Gastrocnemius medialis (tissue), 4 donors: ENCODE data around the gene FAM217B. TPM values are rescaled to one million over a fixed set of nuclear protein-coding genes. Genes with fewer than 3 reads are reported as not detected.

Experiments
- ATAC-seq, 2 donors: fragments of 150-250 bp; one replicate each; pipeline ENCODE4 v1.9.1; 2016
- DNase-seq, 2 donors: peaks; one replicate each; pipeline ENCODE4 v3.0.0-alpha.2; 2019
- H3K27ac ChIP-seq, 4 donors: fragments of 200-600 bp; sonication (generic); 1 replicate in 1 of 4; 2 replicates in 3 of 4; pipeline ENCODE4 v1.5.1; 2016 to 2018; ENCODE audit warnings: mild to moderate bottlenecking in 2 of 4, moderate library complexity in 1 of 4
- H3K27me3 ChIP-seq, 3 donors: fragments of 200-600 bp; sonication (generic) in 2 of 3; 1 replicate in 1 of 3; 2 replicates in 2 of 3; pipeline versions ENCODE4 v1.5.1 to v1.6.0; 2016 to 2019; ENCODE audit warnings: mild to moderate bottlenecking in 1 of 3, moderate library complexity in 1 of 3
- H3K36me3 ChIP-seq, 2 donors: fragments of 200-600 bp; sonication (generic) in 1 of 2; one replicate each; pipeline ENCODE4 v1.5.1; 2017 to 2018
- H3K4me1 ChIP-seq, 2 donors: fragments of 200-600 bp; sonication (generic) in 1 of 2; one replicate each; pipeline ENCODE4 v1.5.1; 2016 to 2017; ENCODE audit warnings: mild to moderate bottlenecking in 2 of 2
- H3K4me3 ChIP-seq, 4 donors: fragments of 200-600 bp; sonication (generic) in 3 of 4; 1 replicate in 1 of 4; 2 replicates in 3 of 4; pipeline ENCODE4 v1.5.1; 2016 to 2019; ENCODE audit warnings: mild to moderate bottlenecking in 2 of 4
- H3K9me3 ChIP-seq, 3 donors: fragments of 200-600 bp; sonication (generic) in 2 of 3; 1 replicate in 1 of 3; 2 replicates in 2 of 3; pipeline ENCODE4 v1.5.1; 2016 to 2019
- CTCF ChIP-seq, 5 experiments: fragments of 450-650 bp in 3 of 5; fragments of 200-600 bp in 2 of 5; sonication (generic) in 2 of 5; IDR thresholded peaks in 4 of 5; conservative IDR thresholded peaks in 1 of 5; 1 replicate in 4 of 5; 2 replicates in 1 of 5; pipeline ENCODE4 v1.5.1; 2016 to 2019; ENCODE audit warnings: antibody characterized with exemption in 5 of 5, mild to moderate bottlenecking in 3 of 5, moderate library complexity in 3 of 5
- POLR2A ChIP-seq, 2 donors: fragments of 450-650 bp; IDR thresholded peaks; one replicate each; pipeline ENCODE4 v1.6.1; 2017; ENCODE audit warnings: antibody characterized with exemption in 2 of 2, mild to moderate bottlenecking in 2 of 2, moderate library complexity in 2 of 2
- in situ Hi-C, 4 donors: fragments of 200-750 bp; cut with MboI; loops; one replicate each; pipeline versions ENCODE4 v1.15.0 to v1.8.0; 2017; ENCODE audit warnings: low sequenced_read_pairs in 4 of 4
- intact Hi-C: fragments of 100-400 bp; cut with DNase I; formaldehyde crosslinking; loops from one replicate; pipeline ENCODE4 v1.15.1; 2023; ENCODE audit warnings: low total_unique reads
- total RNA-seq, 4 donors: library from RNA; depleted of rRNA; stranded (reverse); fragments of >200 nt; gene quantifications; one replicate each; pipeline versions ENCODE4 v1.1.0 to v1.2.3, GENCODE V29; 2016

FAM217B gene
- 1 to 10 TPM; 2.8 to 6.9 (median 6.4) TPM for total RNA-seq

GRCh38 chr20:59940129-59940955 is at the start of gene FAM217B, which contains the start of gene PPP1R3D:
FAM217B (plus strand) TSS chr20:59940389; CDS start chr20:59943944, 3,555 bp downstream.
PPP1R3D (minus strand) TSS chr20:59940305; CDS start chr20:59939931, 374 bp downstream.
- Histone ChIP-seq H3K36me3 (peaks cover 0 to 26% of the 10 kb centered on the region in 2 donors), H3K27ac (peak within 1 kb of the TSS; percentile 91 to 99 (median 93)), H3K4me1 (peaks cover 58 to 64% of the 10 kb centered on the region in 2 donors), H3K4me3 (peak within 1 kb of the TSS; percentile 62 to 90 (median 74)), H3K9me3 (no peaks in the 10 kb centered on the region), H3K27me3 (no peaks in the 10 kb centered on the region)
- intact Hi-C loops (loop anchor here (2.0 to 5.0 kb wide), 3 partner anchors 92 to 1048 kb away; no protein-coding TSS in a partner anchor), in situ Hi-C loops (loop anchor here in 1 of 4 donors (10.0 kb wide), 1 partner anchor 114 kb away; no protein-coding TSS in a partner anchor)
- DNase-seq = peak; percentile 97 to 98
- ATAC-seq = peak; percentile 74 to 77
- TF ChIP-seq POLR2A (IDR thresholded peaks at IDR 0.05) (peak; percentile 82 to 90), CTCF (IDR thresholded peaks at IDR 0.05 in 4 of 5, conservative IDR thresholded peaks at IDR 0.05 in 1 of 5) (peak in 1 of 5 experiments; percentile 6)

- Histone ChIP-seq H3K9me3 (no peaks in the 10 kb centered on the region), H3K4me1 (no peaks in the 10 kb centered on the region), H3K4me3 (no peak overlapping the region), H3K27ac (no peak overlapping the region), H3K36me3 (no peaks in the 10 kb centered on the region), H3K27me3 (no peaks in the 10 kb centered on the region)
- in situ Hi-C loops = no loop called here
- no peak for ATAC-seq
- DNase-seq = no peak
- TF ChIP-seq POLR2A (IDR thresholded peaks at IDR 0.05) (no peak), CTCF (IDR thresholded peaks at IDR 0.05 in 4 of 5, conservative IDR thresholded peaks at IDR 0.05 in 1 of 5) (no peak)
- intact Hi-C loops = no loop called here
These were observed 48.6 kb upstream of the FAM217B start for GRCh38 chr20:59891581-59891980.

- intact Hi-C loops = no loop called here
- no peaks in the 10 kb centered on the region for H3K4me1 ChIP-seq
- no peak for ATAC-seq
These were observed 44.3 kb upstream of the FAM217B start for GRCh38 chr20:59895908-59896307.

GRCh38 chr20:59902470-59902869 is 37.7 kb upstream of the FAM217B start:
- no peaks in the 10 kb centered on the region for H3K27me3 ChIP-seq
- intact Hi-C loops (no loop called here), in situ Hi-C loops (no loop called here)
- ATAC-seq (no peak), DNase-seq (no peak)
- H3K4me1 ChIP-seq = no peaks in the 10 kb centered on the region
- TF ChIP-seq POLR2A (IDR thresholded peaks at IDR 0.05) (no peak), CTCF (IDR thresholded peaks at IDR 0.05 in 4 of 5, conservative IDR thresholded peaks at IDR 0.05 in 1 of 5) (no peak)
- no peaks in the 10 kb centered on the region for H3K9me3 ChIP-seq
- H3K4me3 ChIP-seq = no peak overlapping the region
- no peak overlapping the region for H3K27ac ChIP-seq
- no peaks in the 10 kb centered on the region for H3K36me3 ChIP-seq

More at GRCh38 chr20:59895908-59896307, 44.3 kb upstream of the FAM217B start:
- no peaks in the 10 kb centered on the region for H3K9me3 ChIP-seq
- H3K27me3 ChIP-seq = no peaks in the 10 kb centered on the region
- H3K4me3 ChIP-seq = no peak overlapping the region
- no peaks in the 10 kb centered on the region for H3K36me3 ChIP-seq
- H3K27ac ChIP-seq = no peak overlapping the region
- DNase-seq = no peak
- TF ChIP-seq POLR2A (IDR thresholded peaks at IDR 0.05) = no peak
- TF ChIP-seq CTCF (IDR thresholded peaks at IDR 0.05 in 4 of 5, conservative IDR thresholded peaks at IDR 0.05 in 1 of 5) = no peak
- in situ Hi-C loops = no loop called here
